Measurements from ENCODE around the gene WNT6. TPM values are rescaled to one million over a fixed set of nuclear protein-coding genes. Genes with fewer than 3 reads are reported as not detected.

WNT6 gene
- total RNA-seq, 1 experiment from 2014 or later: 7.8 TPM

- Histone ChIP-seq H3K79me2 (ENCODE audit: low read length) (peaks cover 7% of the 10 kb centered on the region; the same call in 1 of the 2 replicates), H4K20me1 (ENCODE audit: insufficient read depth, low read depth, low read length) (peaks cover 4% of the 10 kb centered on the region; the same call in 1 of the 2 replicates), H2AFZ (ENCODE audit: low read length) (no peak overlapping the region), H3K9me2 (replicated peaks; ENCODE audit: insufficient read depth, low read length) (no peaks in the 10 kb centered on the region), H3K27me3 (ENCODE audit: low read length) (no peaks in the 10 kb centered on the region), H3K4me2 (ENCODE audit: low read depth, low read length, poor library complexity, severe bottlenecking) (no peak overlapping the region), H3K4me3 (ENCODE audit: low read length) (no peak overlapping the region), H3K36me3 (ENCODE audit: insufficient read depth, low read length) (no peaks in the 10 kb centered on the region; the same call in 1 of the 2 replicates), H3K9me3 (ENCODE audit: low read length) (no peaks in the 10 kb centered on the region), H3K9ac (ENCODE audit: low read length) (no peak overlapping the region), H3K4me1 (ENCODE audit: low read length) (peaks cover 22% of the 10 kb centered on the region), H3K27ac (ENCODE audit: low read length) (no peak overlapping the region)
- DNase-seq: no peak
Measured at GRCh38 chr2:218873359-218874194, 14.0 kb downstream of the WNT6 start.

DNA sequence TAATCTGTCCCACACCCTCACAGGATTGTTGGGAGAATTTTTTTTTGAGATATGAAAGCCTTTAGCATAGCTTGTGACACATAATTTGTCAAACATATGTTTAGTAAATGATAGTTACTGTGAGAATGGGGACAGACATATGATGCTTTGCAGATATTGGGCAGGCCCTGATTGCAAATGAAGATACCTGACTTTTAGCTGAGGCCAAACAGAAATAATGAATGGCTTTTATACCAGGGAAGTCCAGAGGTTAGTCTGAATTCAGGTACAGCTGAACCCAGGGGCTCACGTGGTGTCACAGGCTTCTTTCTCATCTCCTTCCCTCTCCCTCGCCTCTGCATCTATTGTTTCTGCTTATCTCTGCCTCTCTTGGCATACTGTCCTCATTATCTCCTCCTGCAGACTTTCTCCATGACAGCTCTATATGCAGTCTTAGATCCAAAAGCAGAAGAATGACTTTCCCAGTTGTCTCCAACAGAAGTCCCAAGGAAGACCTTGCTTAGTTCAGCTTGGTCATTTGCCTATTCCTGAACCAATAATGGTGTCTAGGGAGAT is 16.2 kb downstream of the WNT6 start:
- H3K4me2 ChIP-seq (ENCODE audit: low read depth, low read length, poor library complexity, severe bottlenecking): no peak overlapping the region
- no peaks in the 10 kb centered on the region for H3K27me3 ChIP-seq (ENCODE audit: low read length)
- H3K4me3 ChIP-seq (ENCODE audit: low read length): no peak overlapping the region
- H3K27ac ChIP-seq (ENCODE audit: low read length): no peak overlapping the region
- H3K9ac ChIP-seq (ENCODE audit: low read length): no peak overlapping the region
- no peaks in the 10 kb centered on the region for H3K9me2 ChIP-seq (replicated peaks; ENCODE audit: insufficient read depth, low read length)
- no peaks in the 10 kb centered on the region for H3K9me3 ChIP-seq (ENCODE audit: low read length)
- no peak for DNase-seq
- no peak overlapping the region for H2AFZ ChIP-seq (ENCODE audit: low read length)
- no peaks in the 10 kb centered on the region; the same call in 1 of the 2 replicates for H3K36me3 ChIP-seq (ENCODE audit: insufficient read depth, low read length)
- H3K79me2 ChIP-seq (ENCODE audit: low read length): peaks cover 7% of the 10 kb centered on the region; the same call in 1 of the 2 replicates
- H3K4me1 ChIP-seq (ENCODE audit: low read length): peaks cover 33% of the 10 kb centered on the region
- peaks cover 4% of the 10 kb centered on the region; the same call in 1 of the 2 replicates for H4K20me1 ChIP-seq (ENCODE audit: insufficient read depth, low read depth, low read length)

- peaks cover 7% of the 10 kb centered on the region; the same call in 1 of the 2 replicates for H3K79me2 ChIP-seq (ENCODE audit: low read length)
- H3K36me3 ChIP-seq (ENCODE audit: insufficient read depth, low read length): no peaks in the 10 kb centered on the region; the same call in 1 of the 2 replicates
- H2AFZ ChIP-seq (ENCODE audit: low read length): no peak overlapping the region
- H3K9me2 ChIP-seq (replicated peaks; ENCODE audit: insufficient read depth, low read length): no peaks in the 10 kb centered on the region
- no peaks in the 10 kb centered on the region for H3K9me3 ChIP-seq (ENCODE audit: low read length)
- no peaks in the 10 kb centered on the region for H3K27me3 ChIP-seq (ENCODE audit: low read length)
- H3K4me1 ChIP-seq (ENCODE audit: low read length): peaks cover 34% of the 10 kb centered on the region
- no peak overlapping the region for H3K4me3 ChIP-seq (ENCODE audit: low read length)
- peaks cover 4% of the 10 kb centered on the region; the same call in 1 of the 2 replicates for H4K20me1 ChIP-seq (ENCODE audit: insufficient read depth, low read depth, low read length)
- peak; percentile 87 for DNase-seq
- H3K27ac ChIP-seq (ENCODE audit: low read length): no peak overlapping the region
- H3K4me2 ChIP-seq (ENCODE audit: low read depth, low read length, poor library complexity, severe bottlenecking): no peak overlapping the region
- H3K9ac ChIP-seq (ENCODE audit: low read length): no peak overlapping the region
Measured at GRCh38 chr2:218876562-218877219, 17.1 kb downstream of the WNT6 start.

- no peak overlapping the region for H3K4me2 ChIP-seq (ENCODE audit: low read depth, low read length, poor library complexity, severe bottlenecking)
- peaks cover 4% of the 10 kb centered on the region; the same call in 1 of the 2 replicates for H4K20me1 ChIP-seq (ENCODE audit: insufficient read depth, low read depth, low read length)
- no peaks in the 10 kb centered on the region for H3K27me3 ChIP-seq (ENCODE audit: low read length)
- H3K4me1 ChIP-seq (ENCODE audit: low read length): peaks cover 28% of the 10 kb centered on the region
- H3K9me2 ChIP-seq (replicated peaks; ENCODE audit: insufficient read depth, low read length): no peaks in the 10 kb centered on the region
- no peaks in the 10 kb centered on the region; the same call in 1 of the 2 replicates for H3K36me3 ChIP-seq (ENCODE audit: insufficient read depth, low read length)
- H3K4me3 ChIP-seq (ENCODE audit: low read length): no peak overlapping the region
- peaks cover 3% of the 10 kb centered on the region; the same call in 1 of the 2 replicates for H3K79me2 ChIP-seq (ENCODE audit: low read length)
- no peak overlapping the region for H2AFZ ChIP-seq (ENCODE audit: low read length)
- no peak overlapping the region for H3K9ac ChIP-seq (ENCODE audit: low read length)
- no peak overlapping the region for H3K27ac ChIP-seq (ENCODE audit: low read length)
- no peaks in the 10 kb centered on the region for H3K9me3 ChIP-seq (ENCODE audit: low read length)
- no peak for DNase-seq
Measured at GRCh38 chr2:218877331-218877730, 17.7 kb downstream of the WNT6 start.

- peaks cover 24% of the 10 kb centered on the region for H3K4me1 ChIP-seq (ENCODE audit: low read length)
- no peak overlapping the region for H3K4me3 ChIP-seq (ENCODE audit: low read length)
- DNase-seq: no peak
- H3K27me3 ChIP-seq (ENCODE audit: low read length): no peaks in the 10 kb centered on the region
- H3K4me2 ChIP-seq (ENCODE audit: low read depth, low read length, poor library complexity, severe bottlenecking): no peak overlapping the region
- no peak overlapping the region for H3K27ac ChIP-seq (ENCODE audit: low read length)
- H3K9me2 ChIP-seq (replicated peaks; ENCODE audit: insufficient read depth, low read length): no peaks in the 10 kb centered on the region
- 0 out of 2 replicates have a peak, but pooled peaks cover 4% of the 10 kb centered on the region for H4K20me1 ChIP-seq (ENCODE audit: insufficient read depth, low read depth, low read length)
- H2AFZ ChIP-seq (ENCODE audit: low read length): no peak overlapping the region
- H3K9me3 ChIP-seq (ENCODE audit: low read length): no peaks in the 10 kb centered on the region
- H3K36me3 ChIP-seq (ENCODE audit: insufficient read depth, low read length): no peaks in the 10 kb centered on the region; the same call in 1 of the 2 replicates
- no peak overlapping the region for H3K9ac ChIP-seq (ENCODE audit: low read length)
- no peaks in the 10 kb centered on the region for H3K79me2 ChIP-seq (ENCODE audit: low read length)
Measured at GRCh38 chr2:218877891-218878290, 18.3 kb downstream of the WNT6 start.

- Histone ChIP-seq H2AFZ (ENCODE audit: low read length) (no peak overlapping the region), H3K27me3 (ENCODE audit: low read length) (no peaks in the 10 kb centered on the region), H3K9me3 (ENCODE audit: low read length) (no peaks in the 10 kb centered on the region), H3K4me3 (ENCODE audit: low read length) (no peak overlapping the region), H4K20me1 (ENCODE audit: insufficient read depth, low read depth, low read length) (0 out of 2 replicates have a peak, but pooled peaks cover 4% of the 10 kb centered on the region), H3K9me2 (replicated peaks; ENCODE audit: insufficient read depth, low read length) (no peaks in the 10 kb centered on the region), H3K79me2 (ENCODE audit: low read length) (no peaks in the 10 kb centered on the region), H3K36me3 (ENCODE audit: insufficient read depth, low read length) (no peaks in the 10 kb centered on the region; the same call in 1 of the 2 replicates), H3K9ac (ENCODE audit: low read length) (no peak overlapping the region), H3K4me2 (ENCODE audit: low read depth, low read length, poor library complexity, severe bottlenecking) (no peak overlapping the region), H3K4me1 (ENCODE audit: low read length) (peaks cover 24% of the 10 kb centered on the region), H3K27ac (ENCODE audit: low read length) (no peak overlapping the region)
- no peak for DNase-seq
Measured at GRCh38 chr2:218878486-218878885, 18.9 kb downstream of the WNT6 start.

DNA sequence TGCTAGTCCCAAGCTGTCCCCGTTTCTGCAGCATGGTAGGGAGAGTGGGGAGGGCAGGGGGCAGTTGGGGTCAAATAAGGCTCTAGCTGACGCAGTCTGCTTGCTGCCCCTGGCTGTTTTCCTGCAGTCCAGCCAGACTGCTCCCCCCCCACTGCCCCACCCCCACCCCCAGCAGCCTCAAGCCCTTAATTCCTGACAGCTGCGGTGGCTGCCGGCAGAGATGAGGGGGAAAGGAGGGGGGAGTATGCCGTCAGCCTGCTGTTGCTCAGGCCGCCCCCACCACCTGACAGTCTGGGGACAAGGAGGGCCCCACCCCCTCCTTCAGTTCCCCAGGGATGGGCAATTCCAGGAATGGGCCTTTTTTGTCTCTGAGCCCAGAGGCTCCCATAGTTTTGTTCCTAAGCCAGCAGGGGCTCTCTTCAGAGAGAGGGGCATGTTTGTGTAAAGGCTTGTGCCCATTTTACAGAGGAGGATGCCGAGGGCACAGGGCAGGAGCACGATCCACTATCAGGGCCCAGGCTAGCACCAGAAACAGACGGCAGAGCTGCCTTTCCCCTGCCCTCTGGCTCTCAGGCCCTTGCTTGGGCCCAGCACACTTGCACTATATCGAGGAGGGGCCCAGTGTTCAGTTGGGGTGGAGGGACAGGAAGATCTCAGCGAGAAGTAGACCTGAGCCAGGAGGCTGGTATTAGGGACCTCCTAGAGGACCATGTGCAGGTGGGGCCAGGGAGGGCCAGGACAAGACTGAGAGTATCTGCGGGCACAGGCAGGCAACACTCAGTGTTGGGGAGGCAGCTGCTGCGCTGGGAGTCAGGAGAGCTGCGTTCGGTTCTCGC is 19.5 kb downstream of the WNT6 start:
- H3K9ac ChIP-seq (ENCODE audit: low read length): peak overlapping the region; percentile 61

More for the DNA sequence above, 19.5 kb downstream of the WNT6 start:
- Histone ChIP-seq H3K79me2 (ENCODE audit: low read length) (no peaks in the 10 kb centered on the region), H3K9me2 (replicated peaks; ENCODE audit: insufficient read depth, low read length) (no peaks in the 10 kb centered on the region), H3K4me3 (ENCODE audit: low read length) (peak overlapping the region; percentile 56; the same call in 1 of the 2 replicates), H3K36me3 (ENCODE audit: insufficient read depth, low read length) (no peaks in the 10 kb centered on the region; the same call in 1 of the 2 replicates), H3K27ac (ENCODE audit: low read length) (no peak overlapping the region), H4K20me1 (ENCODE audit: insufficient read depth, low read depth, low read length) (0 out of 2 replicates have a peak, but pooled peaks cover 4% of the 10 kb centered on the region), H3K4me1 (ENCODE audit: low read length) (peaks cover 24% of the 10 kb centered on the region), H3K9me3 (ENCODE audit: low read length) (no peaks in the 10 kb centered on the region), H3K27me3 (ENCODE audit: low read length) (no peaks in the 10 kb centered on the region), H3K4me2 (ENCODE audit: low read depth, low read length, poor library complexity, severe bottlenecking) (peak overlapping the region; percentile 75), H2AFZ (ENCODE audit: low read length) (peak overlapping the region; percentile 76; the same call in 1 of the 2 replicates)
- no peak for DNase-seq
